Measurements from ENCODE around the gene POLR1H.

POLR1H gene

GRCh38 chr6:30113003-30113759 is 52.1 kb downstream of the POLR1H start, which contains the start of gene TRIM31:
Gene TRIM31 (minus strand): TSS chr6:30113090. CDS start chr6:30112805, 285 bp downstream.
- no peak within 1 kb of the TSS for H3K4me3 ChIP-seq (ENCODE audit: low read length)
- no peak for DNase-seq (ENCODE audit: low read depth, low spot score)

DNA sequence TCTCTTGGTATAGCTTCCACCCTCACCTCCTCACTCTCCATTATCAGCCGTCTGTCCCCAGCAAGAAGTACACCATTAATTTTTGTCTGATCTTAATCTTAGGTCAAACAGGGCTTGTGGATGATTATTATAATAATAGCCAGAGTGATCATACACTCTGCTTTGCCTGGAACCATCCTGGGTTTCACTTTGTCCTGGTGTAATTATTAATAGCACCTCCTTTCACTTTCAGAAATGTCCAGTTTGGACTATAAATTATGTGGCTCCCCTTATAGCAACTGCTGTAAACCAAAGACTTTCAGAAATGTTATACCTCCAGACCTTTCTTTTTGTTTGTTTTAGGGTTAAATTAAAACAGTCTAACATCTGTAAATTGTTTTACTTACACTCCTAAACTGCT is 52.8 kb downstream of the POLR1H start:
- no peak for DNase-seq (ENCODE audit: low read depth, low spot score)
- H3K4me3 ChIP-seq (ENCODE audit: low read length): no peak overlapping the region
